ENCODE measurements around the gene SLC5A12.

- no peak for TF ChIP-seq BHLHE40 (IDR thresholded peaks at IDR 0.05; ENCODE audit: low read depth, low read length)
- no peak for TF ChIP-seq SMC3 (IDR thresholded peaks at IDR 0.05; ENCODE audit: low read depth, low read length)
- TF ChIP-seq CTCF (conservative IDR thresholded peaks at IDR 0.05; ENCODE audit: low read depth, low read length), result no peak
- no peak for TF ChIP-seq ELK1 (IDR thresholded peaks at IDR 0.05; ENCODE audit: borderline replicate concordance, low read depth, low read length)
- TF ChIP-seq MAFK (IDR thresholded peaks at IDR 0.05; ENCODE audit: low read depth, low read length), result no peak
- TF ChIP-seq POLR2A (IDR thresholded peaks at IDR 0.05; ENCODE audit: low read depth, low read length), result no peak
- TF ChIP-seq RFX5 (IDR thresholded peaks at IDR 0.05; ENCODE audit: low read depth, low read length), result no peak
- no peak for TF ChIP-seq MAZ (IDR thresholded peaks at IDR 0.05; ENCODE audit: borderline replicate concordance, low read depth, low read length)
- no peak for TF ChIP-seq USF2 (IDR thresholded peaks at IDR 0.05; ENCODE audit: low read depth, low read length)
Measured at GRCh38 chr11:26622181-26622580, 99.7 kb downstream of the SLC5A12 start.

Measured in IMR-90 (cell line).